ENCODE results near the gene HLA-DPA1.

Gene HLA-DPA1

GRCh38 chr6:33061987-33062386 lies 11.5 kb downstream of the HLA-DPA1 start:
- no peak for DNase-seq

- no peak for DNase-seq
Measured at GRCh38 chr6:33057222-33058150, 16.0 kb downstream of the HLA-DPA1 start.

- no peak for DNase-seq
Measured at GRCh38 chr6:33053230-33053629, 20.2 kb downstream of the HLA-DPA1 start.

GRCh38 chr6:33052627-33053026 lies 20.8 kb downstream of the HLA-DPA1 start:
- DNase-seq = no peak

- no peak for DNase-seq
Measured at GRCh38 chr6:33050014-33050810, 23.2 kb downstream of the HLA-DPA1 start.

GRCh38 chr6:33049323-33050013 lies 24.0 kb downstream of the HLA-DPA1 start:
- no peak for DNase-seq

- DNase-seq = no peak
Measured at GRCh38 chr6:33040157-33040556, 33.3 kb downstream of the HLA-DPA1 start.

GRCh38 chr6:33036535-33036934 lies 36.9 kb downstream of the HLA-DPA1 start:
- no peak for DNase-seq

GRCh38 chr6:33034554-33034953 lies 38.9 kb downstream of the HLA-DPA1 start:
- DNase-seq = no peak

- DNase-seq = no peak
Measured at GRCh38 chr6:33030245-33030644, 43.2 kb downstream of the HLA-DPA1 start.

- no peak for DNase-seq
Measured at GRCh38 chr6:33029328-33030184, 43.9 kb downstream of the HLA-DPA1 start.

GRCh38 chr6:33028220-33028849 lies 45.1 kb downstream of the HLA-DPA1 start:
- no peak for DNase-seq

- no peak for DNase-seq
Measured at GRCh38 chr6:33024521-33024920, 48.9 kb downstream of the HLA-DPA1 start.

GRCh38 chr6:33023536-33023935 lies 49.9 kb downstream of the HLA-DPA1 start:
- DNase-seq = no peak

GRCh38 chr6:33021917-33022316 lies 51.5 kb downstream of the HLA-DPA1 start:
- no peak for DNase-seq

- DNase-seq = no peak
Measured at GRCh38 chr6:33019372-33019771, 54.1 kb downstream of the HLA-DPA1 start.

GRCh38 chr6:33018904-33019303 lies 54.5 kb downstream of the HLA-DPA1 start:
- DNase-seq = no peak

GRCh38 chr6:33018418-33018817 lies 55.0 kb downstream of the HLA-DPA1 start:
- DNase-seq = no peak

- no peak for DNase-seq
Measured at GRCh38 chr6:33017694-33018353, 55.6 kb downstream of the HLA-DPA1 start.

GRCh38 chr6:33017018-33017417 lies 56.4 kb downstream of the HLA-DPA1 start:
- no peak for DNase-seq

GRCh38 chr6:33015798-33016197 lies 57.7 kb downstream of the HLA-DPA1 start:
- DNase-seq = no peak

All from retina (tissue), 1 donor.